SU-DHL-6 (cell line): ENCODE data around the gene MED27.

Experiments used
- H2AFZ ChIP-seq: fragments of 200-600 bp; sonication (generic); 2 replicates; pipeline ENCODE4 v1.6.1; 2014; ENCODE audit warnings: low read depth, mild to moderate bottlenecking, moderate library complexity, mixed read lengths, antibody characterized with exemption, low read length; ENCODE audit not compliant: severe bottlenecking
- H3F3A ChIP-seq: fragments of 200-600 bp; shearing (Covaris generic); 2 replicates; pipeline ENCODE4 v1.6.0; 2016; ENCODE audit warnings: antibody characterized with exemption, mild to moderate bottlenecking; ENCODE audit not compliant: insufficient read depth
- H3K27ac ChIP-seq: fragments of 200-600 bp; sonication (generic); 2 replicates; pipeline ENCODE4 v1.5.1; 2016; ENCODE audit warnings: low read depth, mild to moderate bottlenecking, low read length, moderate library complexity, mixed read lengths
- H3K27me3 ChIP-seq: fragments of 200-600 bp; sonication (generic), shearing (Covaris generic); 2 replicates; pipeline ENCODE4 v1.6.0; 2014; ENCODE audit warnings: mild to moderate bottlenecking, low read length
- H3K36me3 ChIP-seq: fragments of 200-600 bp; sonication (generic); 2 replicates; pipeline ENCODE4 v1.6.1; 2014; ENCODE audit warnings: mild to moderate bottlenecking, low read length, mixed read lengths
- H3K4me2 ChIP-seq: fragments of 300-600, 200-600 bp; shearing (Covaris generic), sonication (generic); 2 replicates; pipeline ENCODE4 v1.6.0; 2014; ENCODE audit warnings: low read length, low read depth, mild to moderate bottlenecking; ENCODE audit not compliant: poor library complexity, severe bottlenecking
- H3K4me3 ChIP-seq: fragments of 200-600 bp; sonication (generic); 2 replicates; pipeline ENCODE4 v1.5.1; 2014; ENCODE audit warnings: antibody characterized with exemption, low read length, mild to moderate bottlenecking, mixed read lengths; ENCODE audit not compliant: insufficient read depth, poor library complexity, severe bottlenecking
- H3K79me2 ChIP-seq: fragments of 200-600 bp; sonication (generic); 2 replicates; pipeline ENCODE4 v1.6.1; 2014; ENCODE audit warnings: mild to moderate bottlenecking, low read length, moderate library complexity; ENCODE audit not compliant: insufficient read depth
- H3K9ac ChIP-seq: fragments of 200-600 bp; sonication (generic); 2 replicates; pipeline ENCODE4 v1.7.0; 2014; ENCODE audit warnings: mild to moderate bottlenecking, low read length
- H3K9me2 ChIP-seq: fragments of 200-600 bp; sonication (generic); replicated peaks from 2 replicates; pipeline ENCODE4 v1.6.1; 2014; ENCODE audit warnings: low read length; ENCODE audit not compliant: insufficient read depth
- H3K9me3 ChIP-seq: fragments of 200-600 bp; sonication (generic); 2 replicates; pipeline ENCODE4 v1.6.1; 2014; ENCODE audit warnings: low read length, mixed read lengths; ENCODE audit not compliant: insufficient read depth
- H4K20me1 ChIP-seq: fragments of 200-600 bp; sonication (generic); 2 replicates; pipeline ENCODE4 v1.6.1; 2014; ENCODE audit warnings: low read depth, mild to moderate bottlenecking, antibody characterized with exemption, low read length, moderate library complexity, mixed read lengths
- CTCF ChIP-seq: fragments of 200-600 bp; sonication (generic); IDR thresholded peaks from one replicate; pipeline ENCODE4 v1.5.1; 2017; ENCODE audit warnings: antibody characterized with exemption, mild to moderate bottlenecking, low read length, moderate library complexity; ENCODE audit not compliant: insufficient read depth, poor library complexity, severe bottlenecking
- EZH2phosphoT487 ChIP-seq: fragments of 200-600 bp; sonication (generic), shearing (Covaris generic); conservative IDR thresholded peaks from 2 replicates; pipeline ENCODE4 v1.6.1; 2018; ENCODE audit warnings: mild to moderate bottlenecking, antibody characterized with exemption, low read length, moderate library complexity, mixed read lengths

Gene MED27

GRCh38 chr9:132046456-132046855 lies 33.2 kb downstream of the MED27 start:
- H3K27me3 ChIP-seq: no peaks in the 10 kb centered on the region
- H3K4me2 ChIP-seq: no peak overlapping the region
- H3K4me3 ChIP-seq: no peak overlapping the region
- no peak overlapping the region for H3K27ac ChIP-seq
- TF ChIP-seq CTCF: no peak
- no peak for TF ChIP-seq EZH2phosphoT487
- H3K9me3 ChIP-seq: no peaks in the 10 kb centered on the region
- H3K9me2 ChIP-seq: no peaks in the 10 kb centered on the region
- no peaks in the 10 kb centered on the region for H4K20me1 ChIP-seq
- no peak overlapping the region for H3K9ac ChIP-seq
- no peaks in the 10 kb centered on the region for H3K36me3 ChIP-seq
- H3F3A ChIP-seq: no peaks in the 10 kb centered on the region
- H3K79me2 ChIP-seq: no peaks in the 10 kb centered on the region; the same call in 1 of the 2 replicates
- no peak overlapping the region for H2AFZ ChIP-seq

DNA sequence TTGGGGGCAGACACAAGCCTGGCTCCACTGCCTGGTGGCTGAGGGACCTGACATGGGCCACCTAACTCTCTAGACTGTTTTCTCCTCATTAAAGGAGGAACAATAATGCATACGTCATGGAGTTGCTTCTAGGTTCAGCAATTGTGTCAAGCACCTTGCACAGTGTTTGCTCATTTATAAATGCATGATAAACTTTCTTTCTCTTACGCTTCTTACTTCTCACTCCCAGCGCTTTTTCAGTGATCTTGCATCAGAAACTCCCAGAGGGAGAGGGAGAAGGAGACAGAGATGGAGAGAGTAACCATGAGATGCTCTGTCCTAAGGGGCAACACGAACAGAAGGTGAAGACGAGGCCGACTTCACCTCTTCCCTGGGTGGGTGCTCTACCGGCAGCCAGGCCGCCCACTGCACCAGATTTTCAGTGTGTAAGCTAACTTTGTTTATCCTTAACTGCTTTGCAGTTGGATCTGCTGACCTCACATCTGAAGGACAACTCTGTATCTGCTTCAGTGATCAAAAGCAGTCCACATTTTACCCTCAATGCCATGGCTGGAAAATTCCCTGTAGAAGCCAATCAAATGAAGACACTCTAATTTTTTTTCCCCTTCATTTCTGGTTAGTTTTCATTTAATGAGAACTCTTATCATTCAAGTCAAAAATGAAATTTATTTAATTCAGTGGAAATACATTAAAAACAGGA lies 35.3 kb downstream of the MED27 start:
- Histone ChIP-seq H3K9me3 (no peaks in the 10 kb centered on the region), H3K79me2 (no peaks in the 10 kb centered on the region; the same call in 1 of the 2 replicates), H3K4me2 (no peak overlapping the region), H3K36me3 (no peaks in the 10 kb centered on the region), H3K27ac (no peak overlapping the region), H3K9ac (no peak overlapping the region), H3F3A (no peaks in the 10 kb centered on the region), H3K4me3 (no peak overlapping the region), H3K27me3 (no peaks in the 10 kb centered on the region), H4K20me1 (no peaks in the 10 kb centered on the region), H2AFZ (no peak overlapping the region), H3K9me2 (no peaks in the 10 kb centered on the region)
- TF ChIP-seq EZH2phosphoT487 (no peak), CTCF (no peak)

DNA sequence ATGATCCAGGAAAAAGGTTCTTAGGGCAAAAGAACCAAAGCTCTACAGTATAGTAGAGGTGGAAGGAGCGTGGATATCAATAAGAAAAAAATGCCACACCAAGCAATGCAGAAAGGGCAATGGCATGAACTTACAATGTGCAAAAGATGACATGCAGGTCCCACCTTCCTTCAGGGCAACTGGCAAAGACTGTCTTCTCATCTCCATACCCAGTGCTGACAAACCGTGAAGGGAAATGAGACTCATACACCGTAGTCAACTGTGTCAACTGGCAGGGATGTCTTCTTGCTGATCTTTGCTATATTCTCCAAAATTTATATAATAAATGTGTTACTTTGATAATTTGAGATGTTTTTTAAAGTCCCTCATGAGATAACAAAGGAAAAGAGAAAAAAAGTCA lies 36.0 kb downstream of the MED27 start:
- H3K9me2 ChIP-seq: no peaks in the 10 kb centered on the region
- TF ChIP-seq CTCF: no peak
- no peak overlapping the region for H2AFZ ChIP-seq
- H3K27ac ChIP-seq: no peak overlapping the region
- no peak overlapping the region for H3K4me2 ChIP-seq
- H3K79me2 ChIP-seq: no peaks in the 10 kb centered on the region; the same call in 1 of the 2 replicates
- H3F3A ChIP-seq: no peaks in the 10 kb centered on the region
- H3K27me3 ChIP-seq: no peaks in the 10 kb centered on the region
- H3K4me3 ChIP-seq: no peak overlapping the region
- H3K9ac ChIP-seq: no peak overlapping the region
- no peaks in the 10 kb centered on the region for H4K20me1 ChIP-seq
- H3K36me3 ChIP-seq: no peaks in the 10 kb centered on the region
- H3K9me3 ChIP-seq: no peaks in the 10 kb centered on the region
